AG10803 (cell line): ENCODE results near the gene YRDC.

Experiments
- DNase-seq: peaks from one replicate; pipeline ENCODE4 v3.0.0; 2010; ENCODE audit warnings: low read depth
- H3K4me3 ChIP-seq: 2 replicates; pipeline ENCODE4 v1.5.1; 2011; ENCODE audit warnings: mild to moderate bottlenecking, low read length, control low read depth
- TF ChIP-seq, protein P1 (sequence below): conservative IDR thresholded peaks from 2 replicates; pipeline ENCODE4 v1.5.1; 2011; ENCODE audit warnings: mild to moderate bottlenecking, low read length, control low read depth, inconsistent platforms

The YRDC gene

DNA sequence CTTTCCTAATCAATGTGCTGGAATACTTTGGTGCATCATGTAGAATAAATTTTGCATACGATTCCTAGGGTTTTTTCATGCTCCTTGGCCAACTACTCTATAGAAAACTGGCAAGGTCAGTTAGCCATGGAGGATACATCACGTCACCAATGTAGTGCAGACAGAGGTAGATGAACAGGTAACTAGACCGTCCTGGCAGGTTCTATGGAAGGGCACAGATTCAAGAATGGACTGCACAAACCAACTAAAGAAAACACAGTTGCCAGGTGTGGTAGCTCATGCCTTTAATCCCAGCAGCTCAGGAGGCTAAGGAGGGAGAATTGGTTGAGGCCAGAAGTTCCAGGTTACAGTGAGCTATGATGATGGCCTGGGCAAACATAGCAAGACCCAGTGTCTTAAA is 41.5 kb upstream of the YRDC start:
- no peak for DNase-seq
- TF ChIP-seq, protein P1, sequence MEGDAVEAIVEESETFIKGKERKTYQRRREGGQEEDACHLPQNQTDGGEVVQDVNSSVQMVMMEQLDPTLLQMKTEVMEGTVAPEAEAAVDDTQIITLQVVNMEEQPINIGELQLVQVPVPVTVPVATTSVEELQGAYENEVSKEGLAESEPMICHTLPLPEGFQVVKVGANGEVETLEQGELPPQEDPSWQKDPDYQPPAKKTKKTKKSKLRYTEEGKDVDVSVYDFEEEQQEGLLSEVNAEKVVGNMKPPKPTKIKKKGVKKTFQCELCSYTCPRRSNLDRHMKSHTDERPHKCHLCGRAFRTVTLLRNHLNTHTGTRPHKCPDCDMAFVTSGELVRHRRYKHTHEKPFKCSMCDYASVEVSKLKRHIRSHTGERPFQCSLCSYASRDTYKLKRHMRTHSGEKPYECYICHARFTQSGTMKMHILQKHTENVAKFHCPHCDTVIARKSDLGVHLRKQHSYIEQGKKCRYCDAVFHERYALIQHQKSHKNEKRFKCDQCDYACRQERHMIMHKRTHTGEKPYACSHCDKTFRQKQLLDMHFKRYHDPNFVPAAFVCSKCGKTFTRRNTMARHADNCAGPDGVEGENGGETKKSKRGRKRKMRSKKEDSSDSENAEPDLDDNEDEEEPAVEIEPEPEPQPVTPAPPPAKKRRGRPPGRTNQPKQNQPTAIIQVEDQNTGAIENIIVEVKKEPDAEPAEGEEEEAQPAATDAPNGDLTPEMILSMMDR, result no peak
- H3K4me3 ChIP-seq, result no peak overlapping the region

DNA sequence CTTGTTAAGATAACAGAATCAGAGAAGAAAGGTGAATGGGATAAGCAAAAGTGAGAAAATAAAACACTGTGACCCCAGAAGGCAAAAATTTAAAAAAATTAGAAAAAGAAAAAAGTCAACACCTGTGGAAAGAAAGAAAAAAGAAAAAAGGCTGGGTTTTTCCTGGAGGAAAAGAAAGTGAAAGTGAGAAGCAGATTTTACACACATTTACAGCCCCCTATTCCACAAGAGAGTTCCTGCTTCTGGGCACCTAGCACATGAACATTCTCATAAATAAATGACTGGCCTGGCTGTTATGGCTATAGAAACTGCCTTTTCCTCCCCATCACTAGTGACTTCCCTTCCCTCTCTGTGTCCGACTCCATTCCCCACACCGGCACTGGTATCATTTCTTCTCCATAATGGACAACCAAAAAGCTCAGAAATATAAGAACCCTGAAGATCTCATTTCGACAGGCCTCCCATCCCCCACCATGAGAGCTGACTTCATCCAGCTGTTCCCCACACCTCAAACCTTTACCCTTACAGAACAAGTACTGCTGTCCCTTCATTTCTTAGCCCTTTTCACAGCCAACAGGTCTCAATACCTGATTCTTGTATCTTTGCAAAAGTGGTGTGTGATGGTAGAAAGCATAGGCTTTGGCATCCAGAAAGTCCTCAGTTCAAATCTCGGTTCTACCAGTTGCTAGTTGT is 38.8 kb upstream of the YRDC start:
- DNase-seq, result no peak
- TF ChIP-seq, protein P1, result no peak
- no peak overlapping the region for H3K4me3 ChIP-seq

DNA sequence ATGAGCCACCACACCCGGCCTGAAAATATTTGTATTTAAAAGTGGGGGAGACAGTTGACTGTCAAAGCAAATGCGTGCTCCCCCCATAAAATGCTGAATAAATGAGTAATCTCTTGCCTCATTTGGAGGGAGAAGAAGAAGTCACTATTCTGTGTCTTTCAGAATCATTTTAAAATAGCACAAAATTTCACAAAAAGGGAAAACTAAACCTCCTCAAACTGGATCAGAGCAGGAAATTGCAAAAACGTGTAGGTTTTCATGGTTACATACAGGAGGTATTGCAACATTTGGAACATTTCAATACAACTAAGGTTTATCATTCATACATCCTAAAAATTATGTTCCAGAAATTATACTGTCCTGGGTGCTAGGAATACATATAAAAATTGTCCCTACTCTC is 37.8 kb upstream of the YRDC start:
- TF ChIP-seq, protein P1, result no peak
- peak; percentile 17 for DNase-seq
- no peak overlapping the region for H3K4me3 ChIP-seq

GRCh38 chr1:37845049-37845646 is 37.1 kb upstream of the YRDC start:
- DNase-seq, result no peak
- H3K4me3 ChIP-seq, result no peak overlapping the region
- TF ChIP-seq, protein P1, result no peak

DNA sequence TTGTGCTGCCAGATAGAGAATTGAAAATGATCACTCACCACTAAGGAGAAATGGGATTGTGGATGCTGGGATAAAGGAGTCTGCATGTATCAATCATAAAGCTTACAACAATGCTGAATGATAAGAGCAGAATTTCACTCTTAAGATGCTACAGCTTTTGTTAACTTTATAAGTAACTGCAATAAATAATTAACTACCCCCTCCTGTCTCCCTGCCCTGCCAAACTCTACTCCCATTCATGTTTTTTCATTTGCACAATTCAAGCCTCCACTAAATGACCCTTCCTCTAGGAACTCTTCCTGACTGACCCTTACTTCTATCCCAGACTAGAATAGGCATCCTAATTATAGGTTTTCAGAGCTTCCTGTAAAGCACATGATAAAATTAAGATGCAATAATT is 36.5 kb upstream of the YRDC start:
- TF ChIP-seq, protein P1, result no peak

DNA sequence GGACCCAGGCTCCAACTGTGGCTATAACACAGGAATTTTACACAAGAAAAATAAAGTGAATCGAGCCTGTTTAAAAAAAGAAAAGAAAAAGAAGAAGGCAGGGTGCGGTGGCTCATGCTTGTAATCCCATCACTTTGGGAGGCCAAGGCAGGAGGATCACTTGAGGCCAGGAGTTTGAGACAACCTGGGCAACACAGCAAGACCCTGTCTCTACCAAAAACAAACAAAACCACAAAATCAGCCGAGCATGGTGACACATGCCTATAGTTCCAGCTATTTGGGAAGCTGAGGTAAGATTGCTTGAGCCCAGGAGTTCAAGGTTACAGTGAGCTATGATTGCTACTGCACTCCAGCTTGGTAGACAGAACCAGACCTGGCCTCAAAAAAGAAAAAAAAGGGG is 33.6 kb upstream of the YRDC start:
- TF ChIP-seq, protein P1, result no peak
- no peak for DNase-seq
- no peak overlapping the region for H3K4me3 ChIP-seq

More for the DNA sequence above, 36.5 kb upstream of the YRDC start:
- no peak overlapping the region for H3K4me3 ChIP-seq
- no peak for DNase-seq

DNA sequence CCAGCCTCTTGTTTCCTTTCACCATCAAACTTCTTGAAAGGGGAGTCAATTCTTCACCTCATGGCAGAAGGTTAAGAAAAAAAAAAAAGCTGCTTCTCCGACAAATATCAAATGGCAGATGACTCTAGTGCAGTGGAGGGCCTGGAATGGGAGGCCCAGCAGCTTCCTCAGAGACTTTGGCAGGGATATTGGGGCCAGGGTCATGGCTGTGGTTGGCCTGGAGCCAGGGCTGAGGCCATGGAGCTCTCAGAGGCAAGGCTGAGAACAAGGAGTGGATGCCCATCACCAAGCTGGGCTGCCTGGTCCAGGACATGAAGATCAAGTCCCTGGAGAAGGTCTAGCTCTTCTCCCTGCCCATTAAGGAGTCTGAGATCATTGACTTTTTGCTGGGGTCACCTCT is 32.7 kb upstream of the YRDC start:
- H3K4me3 ChIP-seq, result no peak overlapping the region
- TF ChIP-seq, protein P1, result no peak
- no peak for DNase-seq
